AG09309 (cell line): ENCODE measurements around the gene MGST2.

Experiments
- DNase-seq: peaks from one replicate; pipeline ENCODE4 v3.0.0-alpha.2; 2010; ENCODE audit warnings: low read depth
- H3K4me3 ChIP-seq: 2 replicates; pipeline ENCODE4 v1.5.1; 2011; ENCODE audit warnings: mild to moderate bottlenecking, low read depth, low read length, moderate library complexity; ENCODE audit not compliant: control insufficient read depth
- TF ChIP-seq, protein P1 (sequence below): IDR thresholded peaks from 2 replicates; pipeline ENCODE4 v1.5.1; 2011; ENCODE audit warnings: mild to moderate bottlenecking, low read depth, low read length, inconsistent platforms; ENCODE audit not compliant: insufficient read depth, control insufficient read depth; ENCODE audit errors: missing control alignments

The MGST2 gene

GRCh38 chr4:139711461-139711860 is 45.8 kb downstream of the MGST2 start:
- TF ChIP-seq, protein P1, sequence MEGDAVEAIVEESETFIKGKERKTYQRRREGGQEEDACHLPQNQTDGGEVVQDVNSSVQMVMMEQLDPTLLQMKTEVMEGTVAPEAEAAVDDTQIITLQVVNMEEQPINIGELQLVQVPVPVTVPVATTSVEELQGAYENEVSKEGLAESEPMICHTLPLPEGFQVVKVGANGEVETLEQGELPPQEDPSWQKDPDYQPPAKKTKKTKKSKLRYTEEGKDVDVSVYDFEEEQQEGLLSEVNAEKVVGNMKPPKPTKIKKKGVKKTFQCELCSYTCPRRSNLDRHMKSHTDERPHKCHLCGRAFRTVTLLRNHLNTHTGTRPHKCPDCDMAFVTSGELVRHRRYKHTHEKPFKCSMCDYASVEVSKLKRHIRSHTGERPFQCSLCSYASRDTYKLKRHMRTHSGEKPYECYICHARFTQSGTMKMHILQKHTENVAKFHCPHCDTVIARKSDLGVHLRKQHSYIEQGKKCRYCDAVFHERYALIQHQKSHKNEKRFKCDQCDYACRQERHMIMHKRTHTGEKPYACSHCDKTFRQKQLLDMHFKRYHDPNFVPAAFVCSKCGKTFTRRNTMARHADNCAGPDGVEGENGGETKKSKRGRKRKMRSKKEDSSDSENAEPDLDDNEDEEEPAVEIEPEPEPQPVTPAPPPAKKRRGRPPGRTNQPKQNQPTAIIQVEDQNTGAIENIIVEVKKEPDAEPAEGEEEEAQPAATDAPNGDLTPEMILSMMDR, result no peak
- no peak for DNase-seq
- H3K4me3 ChIP-seq, result no peak overlapping the region

- TF ChIP-seq, protein P1, result no peak
- H3K4me3 ChIP-seq, result no peak overlapping the region
- DNase-seq, result no peak
Observed at GRCh38 chr4:139712882-139713281, 47.3 kb downstream of the MGST2 start.

GRCh38 chr4:139715746-139716391 is 50.2 kb downstream of the MGST2 start:
- TF ChIP-seq, protein P1, result no peak
- no peak for DNase-seq
- no peak overlapping the region for H3K4me3 ChIP-seq

DNA sequence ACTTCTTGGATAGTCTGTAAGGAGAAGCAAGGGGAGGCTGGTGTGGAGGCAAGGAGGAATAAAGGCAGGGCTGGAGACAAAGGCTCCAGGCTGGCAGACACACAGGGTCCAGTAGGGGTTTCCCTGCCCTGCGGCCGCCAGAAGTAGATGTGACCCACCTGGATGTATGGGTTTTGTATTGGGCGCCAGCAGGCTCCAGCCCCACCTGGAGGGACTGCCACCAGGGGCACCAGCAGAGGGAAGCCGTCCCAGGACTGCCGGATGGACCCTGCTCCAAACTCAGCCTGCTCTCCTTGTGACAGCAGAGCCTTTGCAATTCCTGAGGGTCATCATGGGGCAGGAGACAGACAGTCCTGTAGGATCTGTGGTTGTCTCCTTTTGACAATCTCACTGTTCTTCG is 52.7 kb downstream of the MGST2 start:
- DNase-seq, result no peak

GRCh38 chr4:139718833-139719232 is 53.2 kb downstream of the MGST2 start:
- DNase-seq, result no peak
- TF ChIP-seq, protein P1, result no peak
- no peak overlapping the region for H3K4me3 ChIP-seq

More for the DNA sequence above, 52.7 kb downstream of the MGST2 start:
- H3K4me3 ChIP-seq, result no peak overlapping the region
- TF ChIP-seq, protein P1, result no peak

DNA sequence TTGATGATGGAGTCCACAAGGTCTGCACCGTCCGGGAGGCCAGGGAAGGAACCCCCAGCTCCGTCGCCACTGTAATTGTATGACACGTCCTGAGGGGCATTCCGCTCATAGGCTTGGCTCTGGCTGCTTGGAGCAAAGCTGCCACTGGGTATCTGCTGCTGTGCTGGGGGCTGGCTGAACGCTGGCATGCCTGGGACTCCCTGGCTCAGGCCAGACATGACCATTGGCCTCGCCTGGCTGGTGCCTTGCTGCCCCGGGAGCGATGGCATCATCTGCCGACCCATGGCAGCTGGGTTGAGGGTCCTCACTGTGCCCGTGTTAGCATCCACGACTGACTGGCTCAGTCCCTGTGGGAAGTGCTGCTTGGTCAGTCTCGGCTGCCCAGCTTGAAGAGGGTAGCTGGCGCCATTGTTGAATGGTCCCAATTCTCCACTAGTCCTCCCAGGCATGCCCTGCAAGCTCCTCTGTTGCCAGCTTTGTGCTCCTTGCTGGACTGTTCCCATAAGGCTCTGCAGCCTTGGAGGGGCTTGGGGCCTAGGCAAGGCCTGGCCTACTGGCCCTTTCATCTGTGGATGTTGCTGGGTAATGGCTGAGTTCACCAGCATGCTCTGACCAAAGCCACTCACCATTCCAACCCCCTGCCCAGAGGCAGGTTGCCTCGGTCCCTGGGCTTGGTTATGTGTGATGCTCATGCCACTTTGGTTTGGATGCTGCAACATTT is 53.9 kb downstream of the MGST2 start:
- DNase-seq, result no peak
- H3K4me3 ChIP-seq, result no peak overlapping the region
- TF ChIP-seq, protein P1, result no peak
